ENCODE results near the gene SHOC1.
"Not testable (repeated sequence)": the region's sequence is repeated elsewhere in the genome, so short reads cannot be mapped to it uniquely, and the experiment has no call there.

Gene SHOC1

DNA sequence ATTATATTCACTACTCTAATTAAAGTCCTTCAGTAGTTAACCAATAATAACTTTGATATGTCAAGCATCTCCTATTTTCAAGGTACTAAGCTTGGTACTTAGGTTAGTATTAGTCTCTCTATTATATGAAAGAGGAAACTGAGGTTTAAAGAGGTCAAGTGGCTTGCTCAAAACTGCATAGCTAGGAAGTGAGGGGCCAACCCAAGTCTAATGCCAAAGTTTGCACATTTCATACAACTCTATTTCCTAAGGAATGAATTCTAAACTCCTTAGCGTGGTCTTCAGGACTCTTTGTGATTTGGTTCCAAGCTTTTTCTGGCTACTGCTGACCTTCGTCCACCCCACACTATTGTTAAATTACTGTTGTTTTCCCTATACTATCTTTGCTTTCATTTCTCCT, 9.9 kb upstream of the SHOC1 start:
- DNase-seq = no peak

DNA sequence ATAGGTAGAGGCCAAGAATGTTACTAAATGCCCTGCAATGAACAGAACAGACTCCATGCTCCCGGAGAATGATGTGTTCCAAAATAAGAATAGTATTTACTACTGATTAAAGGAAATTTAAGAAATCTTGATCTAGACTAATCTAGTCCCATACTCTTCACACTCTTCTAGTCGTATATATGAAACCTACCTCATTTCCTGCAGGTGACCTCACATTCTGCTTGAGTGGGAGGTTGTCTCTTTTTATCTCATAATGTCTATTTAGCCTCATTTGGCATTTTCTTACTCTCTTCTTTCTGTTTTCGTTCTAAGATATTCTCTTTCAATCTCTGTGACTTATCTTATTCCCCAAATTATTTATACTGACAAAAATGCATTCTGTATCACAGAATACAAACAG, 9.2 kb upstream of the SHOC1 start:
- DNase-seq = no peak

DNA sequence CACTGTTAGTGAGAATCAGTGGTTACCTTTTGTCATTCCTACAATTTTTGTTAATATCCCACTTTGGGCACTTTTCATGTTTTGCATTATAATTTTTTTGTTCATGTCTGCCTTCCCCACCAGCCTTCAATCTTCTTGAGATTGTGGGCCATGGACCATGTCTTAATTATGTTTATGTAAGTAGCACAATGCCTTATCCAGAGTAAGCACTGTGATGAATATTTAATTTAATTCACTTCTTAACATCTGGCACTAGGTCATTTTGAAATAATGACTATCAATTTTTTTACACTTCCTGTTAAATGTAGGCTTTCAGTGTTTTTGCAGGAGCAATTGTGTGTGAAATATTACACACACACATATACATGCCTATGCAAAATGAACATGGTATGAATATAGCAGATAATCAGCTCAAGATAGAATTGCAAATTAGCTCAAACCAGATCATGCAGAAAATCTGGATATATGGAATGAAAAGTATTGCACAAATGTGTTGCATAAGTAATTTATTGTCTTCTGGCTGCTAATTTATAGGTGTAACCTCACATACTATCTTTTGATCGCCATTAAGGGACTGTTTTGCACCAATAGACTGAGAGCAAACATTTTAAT, 5.3 kb upstream of the SHOC1 start:
- no peak for DNase-seq

DNA sequence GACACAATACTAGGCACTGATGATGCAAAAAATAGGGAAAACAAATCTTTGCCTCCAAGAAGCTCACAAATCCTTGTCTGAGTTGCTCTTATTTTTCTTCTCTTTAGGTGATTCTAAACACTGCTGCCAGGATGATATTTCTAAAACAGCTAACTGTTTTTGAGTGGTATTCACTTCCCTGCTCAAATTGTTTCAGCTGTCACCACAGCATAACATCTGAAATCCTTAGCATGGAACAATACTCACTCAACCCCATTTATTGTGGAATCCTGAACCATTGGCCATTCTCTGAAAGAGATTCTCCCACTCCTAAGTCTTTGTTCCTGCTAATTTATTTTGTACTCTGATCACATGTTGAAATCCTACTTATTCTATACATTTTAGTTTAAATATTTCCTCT, 4.8 kb upstream of the SHOC1 start:
- no peak for DNase-seq

DNA sequence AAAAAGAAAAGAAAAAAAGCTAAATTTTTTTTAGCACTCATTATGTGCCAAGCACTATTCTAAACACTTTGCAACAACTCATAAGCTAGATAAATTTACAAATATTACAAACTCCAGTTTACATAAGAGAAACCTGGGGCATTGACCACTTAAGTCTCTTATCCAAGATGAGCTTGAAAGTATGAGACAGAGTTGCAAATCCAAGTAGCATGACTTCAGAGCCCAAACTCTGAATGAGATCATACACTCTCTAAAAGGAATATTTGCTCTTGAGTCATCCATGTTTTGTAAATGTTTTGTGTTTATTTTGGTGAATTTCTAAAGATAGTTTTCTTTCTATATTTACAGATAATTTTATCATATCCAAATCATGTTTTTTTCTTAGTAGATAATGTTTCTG, 4.0 kb upstream of the SHOC1 start:
- DNase-seq = no peak

DNA sequence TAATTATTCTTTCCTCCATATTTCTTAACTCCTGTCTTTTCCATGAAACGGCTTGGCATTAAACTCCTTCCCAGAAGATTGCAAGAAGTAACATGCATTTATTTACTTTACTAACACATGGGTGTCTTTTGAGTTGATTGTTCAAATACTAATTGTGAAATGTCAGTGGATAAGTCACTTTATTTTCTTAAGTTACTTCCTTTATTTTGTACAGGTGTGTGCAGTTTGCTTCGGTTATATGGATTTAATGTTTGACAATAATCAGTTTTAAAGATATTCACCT, 761 bp upstream of the SHOC1 start:
- DNase-seq = no peak

DNA sequence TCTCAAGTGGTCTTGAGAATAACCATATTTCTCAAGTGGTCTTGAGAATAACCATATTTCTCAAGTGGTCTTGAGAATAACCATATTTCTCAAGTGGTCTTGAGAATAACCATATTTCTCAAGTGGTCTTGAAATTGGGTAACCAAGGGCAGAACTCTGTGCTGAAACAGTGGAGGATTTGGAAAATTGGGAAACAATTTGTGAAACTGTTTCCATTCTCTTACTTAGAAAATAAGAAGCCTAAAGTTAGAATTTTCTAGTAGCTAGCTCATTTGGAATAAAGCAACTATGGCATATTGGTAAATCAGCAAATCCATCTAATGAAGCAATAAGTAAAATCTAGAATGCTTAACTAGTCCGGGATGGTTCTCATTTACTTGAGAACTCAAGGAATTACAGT, 2.9 kb downstream of the SHOC1 start:
- not testable (repeated sequence) for DNase-seq

DNA sequence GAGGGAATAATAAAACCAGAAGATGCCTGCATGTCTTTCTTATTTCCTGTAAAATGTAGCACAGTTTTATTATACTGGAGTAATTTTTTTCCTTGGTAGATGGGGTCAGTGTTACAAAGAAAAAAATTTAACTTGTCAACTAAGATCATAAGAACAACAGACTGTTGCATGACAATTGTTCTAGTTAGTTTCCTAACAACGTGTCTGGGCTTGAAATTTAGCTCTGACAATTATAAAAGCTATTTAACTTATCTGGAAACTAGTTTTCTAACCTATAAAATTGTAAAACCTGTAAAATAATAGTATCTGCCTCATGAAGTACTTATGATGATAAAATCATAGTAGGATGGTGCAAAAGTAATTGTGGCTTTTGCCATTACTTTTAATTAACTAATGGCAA, 4.9 kb downstream of the SHOC1 start:
- DNase-seq = no peak

DNA sequence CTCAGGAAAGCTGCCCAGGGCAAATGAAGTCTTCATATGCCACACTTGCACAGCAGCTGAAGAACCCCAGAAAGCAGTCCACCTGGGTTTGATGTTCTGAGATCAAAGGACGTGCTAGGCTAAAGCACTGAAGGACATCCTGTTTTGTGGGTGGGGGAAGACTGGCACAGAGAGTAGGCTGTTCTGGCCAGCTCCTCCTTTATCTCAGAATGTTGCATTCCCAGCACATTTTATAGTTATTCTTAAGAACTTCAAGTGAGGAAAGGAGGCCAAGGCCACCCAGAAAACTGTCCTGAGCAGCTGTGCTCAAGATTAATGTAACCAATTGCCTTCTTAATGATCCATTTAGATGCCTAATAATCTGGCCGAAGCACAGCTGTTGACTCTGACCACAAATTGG, 10.9 kb downstream of the SHOC1 start:
- no peak for DNase-seq

DNA sequence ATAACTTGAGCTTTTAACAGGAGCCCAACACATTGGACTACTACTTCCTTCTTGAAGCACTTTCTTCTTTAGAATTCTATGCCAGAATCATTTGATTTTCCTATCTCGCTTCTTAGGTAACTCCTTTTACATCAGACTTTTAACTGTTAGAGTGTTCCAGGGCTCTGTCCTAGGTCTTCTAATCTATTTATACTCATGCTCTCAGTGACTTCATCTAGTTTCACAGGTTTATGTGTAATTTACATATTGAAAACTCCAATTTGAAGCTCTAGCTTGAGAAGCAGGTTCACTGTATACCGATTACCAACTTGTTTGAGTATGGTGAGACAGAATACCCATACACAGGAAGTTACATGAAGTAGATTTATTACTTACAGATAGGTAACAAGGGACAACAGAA, 11.3 kb downstream of the SHOC1 start:
- no peak for DNase-seq

DNA sequence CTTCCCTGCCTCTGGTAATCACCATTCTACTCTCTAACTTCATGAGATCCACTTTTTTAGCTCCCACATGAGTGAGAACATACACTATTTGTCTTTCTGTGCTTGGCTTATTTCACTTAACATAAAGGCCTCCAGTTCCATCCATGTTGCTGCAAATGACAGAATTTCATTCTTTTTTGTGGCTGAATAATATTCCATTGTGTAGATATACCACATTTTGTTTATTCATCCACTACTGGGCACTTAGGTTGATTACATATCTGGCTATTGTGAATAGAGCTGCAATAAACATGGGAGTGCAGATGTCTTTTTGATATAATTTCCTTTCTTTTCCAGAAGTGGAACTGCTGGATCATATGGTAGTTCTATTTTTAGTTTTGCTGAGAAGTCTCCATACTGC, 28.7 kb downstream of the SHOC1 start:
- no peak for DNase-seq

DNA sequence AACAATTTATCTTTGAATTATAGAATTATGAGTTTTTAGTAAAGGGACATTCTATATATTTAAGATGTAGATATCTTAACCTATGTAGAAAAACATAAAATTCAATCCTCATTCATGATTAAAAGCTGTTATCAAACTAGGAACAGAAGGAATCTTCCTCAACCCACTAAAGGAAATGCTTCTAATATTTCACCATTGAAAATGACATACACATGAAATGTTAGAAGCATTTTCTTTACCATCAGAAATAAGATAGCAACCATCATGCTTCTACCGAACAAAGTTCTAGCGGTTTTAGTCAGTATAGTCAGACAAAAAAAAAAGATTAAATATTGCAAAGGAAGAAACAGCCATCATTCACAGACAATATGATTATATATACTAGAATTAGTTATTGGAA, 32.2 kb downstream of the SHOC1 start:
- DNase-seq = no peak

DNA sequence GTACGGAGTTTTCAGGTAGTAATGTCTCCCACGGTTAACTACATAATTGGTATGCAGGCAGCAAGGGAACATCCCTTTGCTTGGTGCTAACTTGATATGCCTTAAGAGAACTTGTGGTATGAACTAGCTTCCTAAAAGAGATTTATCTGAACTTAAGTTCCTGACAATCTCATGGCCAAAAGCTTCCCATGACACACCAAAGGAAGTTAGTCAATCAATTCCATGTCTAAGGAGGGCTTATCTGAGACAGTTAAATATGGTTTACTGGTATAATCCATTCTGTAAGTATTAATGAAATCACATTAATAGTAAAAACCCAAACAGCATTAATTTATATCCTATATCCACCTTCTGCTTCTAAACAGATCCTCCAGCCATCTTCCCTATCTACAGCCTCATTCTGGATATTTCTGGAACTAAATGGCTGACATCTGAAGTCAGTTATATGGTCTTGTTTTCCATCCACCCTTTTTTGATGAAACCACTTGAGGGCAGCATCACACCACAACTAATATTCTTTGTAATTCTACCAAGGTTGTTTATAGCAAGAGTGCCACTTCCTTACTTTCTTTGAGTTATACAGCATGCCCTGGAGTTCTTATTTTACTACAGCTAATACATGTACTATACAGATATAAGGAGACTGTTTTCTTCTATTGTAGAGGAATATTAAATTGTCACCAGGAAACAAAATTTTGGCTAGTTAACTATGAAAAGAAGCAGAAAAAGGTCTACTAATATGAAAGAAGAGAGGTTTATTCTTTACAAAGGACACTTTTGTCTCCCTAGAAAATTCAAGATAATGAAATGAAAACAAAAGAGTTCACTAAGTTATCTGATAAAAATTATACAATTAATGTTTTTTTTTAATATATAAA, 34.7 kb downstream of the SHOC1 start:
- DNase-seq = peak; percentile 63

DNA sequence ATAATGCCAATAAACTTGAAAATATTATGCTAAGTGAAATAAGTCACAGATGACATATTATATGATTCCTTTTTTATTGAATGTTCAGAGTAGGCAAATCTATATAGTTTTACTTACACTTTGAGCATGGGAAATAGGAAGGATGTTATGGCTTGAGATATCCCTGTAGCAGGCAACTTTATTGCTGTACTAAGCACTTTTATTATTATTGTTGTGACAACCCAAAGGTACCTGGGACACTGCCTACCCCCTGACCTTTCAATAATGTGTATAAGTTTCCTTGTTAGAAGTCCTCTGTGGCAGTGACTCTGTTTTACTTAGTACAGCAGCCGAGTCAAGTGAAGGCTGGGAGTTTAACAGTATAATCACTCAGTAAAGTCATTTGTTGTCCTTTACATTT, 39.9 kb downstream of the SHOC1 start:
- no peak for DNase-seq

DNA sequence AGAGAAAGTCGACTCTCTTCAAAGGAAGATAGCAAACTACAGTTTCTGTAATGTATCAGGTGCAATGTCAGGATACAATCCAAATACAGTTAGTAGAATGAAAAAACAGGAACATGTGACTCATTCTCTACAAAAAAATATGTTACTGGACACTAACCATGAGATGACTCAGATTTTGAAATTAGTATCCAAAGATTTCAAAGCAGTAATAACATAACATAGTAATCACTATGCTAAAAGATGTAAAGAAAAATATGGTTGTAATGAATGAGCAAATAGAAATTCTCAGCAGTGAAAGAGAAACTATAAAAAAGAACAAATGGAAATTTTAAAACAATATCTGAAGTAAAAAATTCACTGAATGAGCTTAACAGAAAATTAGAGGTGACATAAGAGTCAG, 42.3 kb downstream of the SHOC1 start:
- DNase-seq = no peak

Measured in NCI-H1105 treated with DMSO at 0.1 percent for 48 hours (cell line).